Endodermal cell (in vitro differentiated cells): ENCODE data around the gene GPC3. TPM values are rescaled to one million over a fixed set of nuclear protein-coding genes. Genes with fewer than 3 reads are reported as not detected.

ENCODE experiments used
- DNase-seq: peaks from one replicate; pipeline ENCODE4 v3.0.0-alpha.2; 2017
- H3K27ac ChIP-seq: 2 replicates; pipeline ENCODE4 v1.5.1; 2013; ENCODE audit warnings: mild to moderate bottlenecking, low read depth, low read length, moderate library complexity
- H3K27me3 ChIP-seq: 2 replicates; pipeline ENCODE4 v1.6.1; 2013; ENCODE audit warnings: mild to moderate bottlenecking, low read length, moderate library complexity; ENCODE audit not compliant: insufficient read depth, control insufficient read depth, poor library complexity, severe bottlenecking
- H3K36me3 ChIP-seq: 2 replicates; pipeline ENCODE4 v1.7.0; 2013; ENCODE audit warnings: mild to moderate bottlenecking, low read length, moderate library complexity; ENCODE audit not compliant: control insufficient read depth, insufficient read depth
- H3K4me1 ChIP-seq: one replicate; pipeline ENCODE4 v1.7.0; 2013; ENCODE audit warnings: low read length; ENCODE audit not compliant: control insufficient read depth, insufficient read depth
- H3K4me3 ChIP-seq: 2 replicates; pipeline ENCODE4 v1.5.1; 2013; ENCODE audit warnings: mild to moderate bottlenecking, low read length, moderate library complexity
- H3K9ac ChIP-seq: 2 replicates; pipeline ENCODE4 v1.6.1; 2013; ENCODE audit warnings: mild to moderate bottlenecking, low read length, moderate library complexity; ENCODE audit not compliant: poor library complexity, severe bottlenecking; ENCODE audit errors: extremely low read depth
- H3K9me3 ChIP-seq: 2 replicates; pipeline ENCODE4 v1.6.1; 2013; ENCODE audit warnings: mild to moderate bottlenecking, low read length, moderate library complexity; ENCODE audit not compliant: control insufficient read depth
- H3K27ac Mint-ChIP-seq: 2 replicates; pipeline ENCODE4 v1.8.0; 2020; ENCODE audit warnings: mixed read lengths
- H3K27me3 Mint-ChIP-seq: 2 replicates; pipeline ENCODE4 v1.8.0; 2021; ENCODE audit warnings: mild to moderate bottlenecking, mixed read lengths; ENCODE audit not compliant: insufficient read depth
- H3K36me3 Mint-ChIP-seq: 2 replicates; pipeline ENCODE4 v1.8.0; 2020; ENCODE audit warnings: low read depth, mixed read lengths
- H3K4me1 Mint-ChIP-seq: 2 replicates; pipeline ENCODE4 v1.8.0; 2020; ENCODE audit warnings: mixed read lengths
- H3K4me3 Mint-ChIP-seq: 2 replicates; pipeline ENCODE4 v1.8.0; 2020; ENCODE audit warnings: mild to moderate bottlenecking, moderate library complexity, mixed read lengths
- H3K9me3 Mint-ChIP-seq: 2 replicates; pipeline ENCODE4 v1.8.0; 2020; ENCODE audit warnings: mild to moderate bottlenecking, mixed read lengths
- CTCF ChIP-seq: fragments of 200-600 bp; sonication (generic); conservative IDR thresholded peaks from 2 replicates; pipeline ENCODE4 v1.5.0; 2021; ENCODE audit warnings: antibody characterized with exemption, mild to moderate bottlenecking
- WGBS, 2 experiments: methylation state at CpG; one replicate each; pipeline versions ENCODE4 v1.1.5 to v1.1.7; 2013; ENCODE audit warnings: missing lambda C conversion rate in 2 of 2, mixed read lengths in 1 of 2; ENCODE audit not compliant: insufficient coverage in 1 of 2, insufficient read length in 1 of 2; 5-methylcytosine and 5-hydroxymethylcytosine counted together
- total RNA-seq, 2 donors: library from RNA; stranded (reverse); fragmentation: NEBNext Ultra II Directional in 1 of 2; extraction: Animal tissue kit (Norgen Biotek cat#: 25700) in 1 of 2; gene quantifications; 2 replicates in 1 of 2; 3 replicates in 1 of 2; pipeline ENCODE4 v1.2.1, GENCODE V29; 2021

Gene GPC3
- total RNA-seq, 2 donors from 2014 or later: 39.5 to 125 TPM

GRCh38 chrX:133939655-133940302 lies 45.6 kb downstream of the GPC3 start:
- H3K9me3 Mint-ChIP-seq: no peaks in the 10 kb centered on the region
- H3K9ac ChIP-seq: no peak overlapping the region
- H3K4me3 Mint-ChIP-seq: no peak overlapping the region

GRCh38 chrX:133938530-133938929 lies 46.9 kb downstream of the GPC3 start:
- Mint-ChIP-seq H3K9me3 (no peaks in the 10 kb centered on the region), H3K36me3 (no peaks in the 10 kb centered on the region), H3K27ac (no peak overlapping the region), H3K4me1 (peaks cover 22% of the 10 kb centered on the region), H3K27me3 (no peaks in the 10 kb centered on the region), H3K4me3 (no peak overlapping the region)
- TF ChIP-seq CTCF: no peak
- no peaks in the 10 kb centered on the region for H3K9me3 ChIP-seq
- no peaks in the 10 kb centered on the region for H3K27me3 ChIP-seq
- no peak for DNase-seq
- 91% methylated on average over 1 of the region's 1 CpG; no CpG with 5 or more reads in 1 of the 2 experiments for WGBS, 2 experiments
- no peak overlapping the region for H3K9ac ChIP-seq
- no peak overlapping the region for H3K27ac ChIP-seq
- no peaks in the 10 kb centered on the region for H3K36me3 ChIP-seq
- H3K4me1 ChIP-seq: no peaks in the 10 kb centered on the region
- no peak overlapping the region for H3K4me3 ChIP-seq

More at GRCh38 chrX:133939655-133940302, 45.6 kb downstream of the GPC3 start:
- H3K36me3 ChIP-seq: no peaks in the 10 kb centered on the region
- H3K27ac ChIP-seq: no peak overlapping the region
- Mint-ChIP-seq H3K36me3 (peaks cover 2% of the 10 kb centered on the region), H3K27me3 (no peaks in the 10 kb centered on the region), H3K27ac (no peak overlapping the region), H3K4me1 (peaks cover 19% of the 10 kb centered on the region)
- H3K9me3 ChIP-seq: no peaks in the 10 kb centered on the region
- no peaks in the 10 kb centered on the region for H3K4me1 ChIP-seq
- H3K27me3 ChIP-seq: no peaks in the 10 kb centered on the region
- no peak for TF ChIP-seq CTCF
- WGBS, 2 experiments: 88% methylated on average over 1 of the region's 2 CpGs; no CpG with 5 or more reads in 1 of the 2 experiments
- no peak for DNase-seq
- H3K4me3 ChIP-seq: no peak overlapping the region

GRCh38 chrX:133937022-133937421 lies 48.4 kb downstream of the GPC3 start:
- Mint-ChIP-seq H3K4me1 (peaks cover 27% of the 10 kb centered on the region), H3K36me3 (no peaks in the 10 kb centered on the region), H3K9me3 (no peaks in the 10 kb centered on the region), H3K27ac (no peak overlapping the region), H3K4me3 (no peak overlapping the region), H3K27me3 (no peaks in the 10 kb centered on the region)
- WGBS, 2 experiments: 100% methylated on average over 1 of the region's 3 CpGs; no CpG with 5 or more reads in 1 of the 2 experiments
- Histone ChIP-seq H3K27ac (no peak overlapping the region), H3K4me3 (no peak overlapping the region), H3K4me1 (no peaks in the 10 kb centered on the region), H3K9ac (no peak overlapping the region), H3K27me3 (no peaks in the 10 kb centered on the region), H3K36me3 (no peaks in the 10 kb centered on the region), H3K9me3 (no peaks in the 10 kb centered on the region)
- no peak for DNase-seq
- TF ChIP-seq CTCF: no peak
